CD4-positive, alpha-beta T cell (primary cell): ENCODE data around the gene ANKK1. TPM values are rescaled to one million over a fixed set of nuclear protein-coding genes. Genes with fewer than 3 reads are reported as not detected.

Source experiments
- ATAC-seq: fragments of 200-7000 bp; cut with Tn5 transposase; one replicate; pipeline ENCODE4 v1.10.0; 2022; ENCODE audit warnings: mild to moderate bottlenecking; ENCODE audit not compliant: poor library complexity
- CTCF ChIA-PET: fragments of 350-600 bp; sonication (Branson Sonifier 250); formaldehyde crosslinking; loops from one replicate; lab custom pipeline; 2021; ENCODE audit warnings: antibody characterized with exemption, inconsistent platforms; lab: Charles Lee
- POLR2A ChIA-PET: fragments of 350-600 bp; sonication (Branson Sonifier 250); formaldehyde crosslinking; loops from one replicate; lab custom pipeline; 2021; ENCODE audit warnings: antibody characterized with exemption, inconsistent platforms; lab: Charles Lee
- DNase-seq, 14 experiments: peaks; one replicate each; pipeline ENCODE4 v3.0.0-alpha.2; 2013 to 2020; ENCODE audit warnings: mixed read lengths in 2 of 14
- H3K27ac ChIP-seq, 2 donors: one replicate each; pipeline versions ENCODE4 v1.5.1 to v1.7.0; 2013; ENCODE audit warnings: low read length in 2 of 2, low read depth in 1 of 2, mild to moderate bottlenecking in 1 of 2
- H3K27me3 ChIP-seq, 2 experiments: 1 replicate in 1 of 2; 2 replicates in 1 of 2; pipeline versions ENCODE4 v1.6.1 to v1.7.0; 2013; ENCODE audit warnings: low read length in 2 of 2, control low read depth in 1 of 2, mild to moderate bottlenecking in 1 of 2, moderate library complexity in 1 of 2; ENCODE audit not compliant: insufficient read depth in 2 of 2, control insufficient read depth in 1 of 2
- H3K36me3 ChIP-seq: one replicate; pipeline ENCODE4 v1.6.1; 2013; ENCODE audit warnings: low read length, control low read depth; ENCODE audit not compliant: insufficient read depth
- H3K4me1 ChIP-seq: one replicate; pipeline ENCODE4 v1.6.1; 2013; ENCODE audit warnings: low read length, control low read depth; ENCODE audit not compliant: insufficient read depth
- H3K4me3 ChIP-seq: one replicate; pipeline ENCODE4 v1.5.1; 2013; ENCODE audit warnings: mild to moderate bottlenecking, low read length, moderate library complexity
- H3K9me3 ChIP-seq, 2 experiments: 1 replicate in 1 of 2; 2 replicates in 1 of 2; pipeline versions ENCODE4 v1.6.1 to v1.7.0; 2013; ENCODE audit warnings: low read length in 2 of 2, mild to moderate bottlenecking in 2 of 2, control low read depth in 1 of 2, moderate library complexity in 1 of 2; ENCODE audit not compliant: control insufficient read depth in 1 of 2, insufficient read depth in 1 of 2
- H3K27ac Mint-ChIP-seq: one replicate; pipeline ENCODE4 v1.8.0; 2020; ENCODE audit warnings: mixed read lengths
- H3K27me3 Mint-ChIP-seq: one replicate; pipeline ENCODE4 v1.8.0; 2021; ENCODE audit warnings: mixed read lengths
- H3K36me3 Mint-ChIP-seq: one replicate; pipeline ENCODE4 v1.8.0; 2021; ENCODE audit warnings: low read depth, mixed read lengths
- H3K4me1 Mint-ChIP-seq: one replicate; pipeline ENCODE4 v1.8.0; 2021; ENCODE audit warnings: low read depth, mixed read lengths
- H3K4me3 Mint-ChIP-seq: one replicate; pipeline ENCODE4 v1.8.0; 2020; ENCODE audit warnings: mild to moderate bottlenecking, mixed read lengths
- H3K9me3 Mint-ChIP-seq: one replicate; pipeline ENCODE4 v1.8.0; 2020; ENCODE audit warnings: mixed read lengths
- CTCF ChIP-seq: fragments of 200-600 bp; IDR thresholded peaks from one replicate; pipeline ENCODE4 v1.8.0; 2022; ENCODE audit warnings: antibody characterized with exemption, mild to moderate bottlenecking
- intact Hi-C, 2 experiments: fragments of 100-400 bp; cut with DNase I in 1 of 2; cut with micrococcal nuclease in 1 of 2; formaldehyde crosslinking; loops; one replicate each; pipeline versions ENCODE4 v1.15.1 to v1.9.0; 2023 to 2025; cut with DNase I, micrococcal nuclease
- total RNA-seq, 174 experiments: library from RNA in 2 of 174; stranded (reverse) in 2 of 174; gene quantifications; one replicate each; pipeline ENCODE4 v1.2.3 and lab custom pipeline; 2021 to 2026

The ANKK1 gene
- total RNA-seq, 2 experiments from 2014 or later = 1.2 to 1.6 TPM

- Histone ChIP-seq H3K36me3 (no peaks in the 10 kb centered on the region), H3K4me1 (no peaks in the 10 kb centered on the region), H3K9me3 (no peaks in the 10 kb centered on the region), H3K27me3 (peaks cover 0 to 3% of the 10 kb centered on the region in 2 experiments), H3K4me3 (no peak overlapping the region), H3K27ac (no peak overlapping the region)
- intact Hi-C loops = no loop called here
- no peak for ATAC-seq
- no peaks in the 10 kb centered on the region for H3K27me3 Mint-ChIP-seq
- CTCF ChIA-PET = no interaction called here
- no peaks in the 10 kb centered on the region for H3K4me1 Mint-ChIP-seq
- no peak overlapping the region for H3K27ac Mint-ChIP-seq
- no peak for TF ChIP-seq CTCF
- no peak for DNase-seq
- no peak overlapping the region for H3K4me3 Mint-ChIP-seq
- POLR2A ChIA-PET = no interaction called here
- H3K9me3 Mint-ChIP-seq = no peaks in the 10 kb centered on the region
- no peaks in the 10 kb centered on the region for H3K36me3 Mint-ChIP-seq
Observed at GRCh38 chr11:113407163-113407562, 19.6 kb downstream of the ANKK1 start.

DNA sequence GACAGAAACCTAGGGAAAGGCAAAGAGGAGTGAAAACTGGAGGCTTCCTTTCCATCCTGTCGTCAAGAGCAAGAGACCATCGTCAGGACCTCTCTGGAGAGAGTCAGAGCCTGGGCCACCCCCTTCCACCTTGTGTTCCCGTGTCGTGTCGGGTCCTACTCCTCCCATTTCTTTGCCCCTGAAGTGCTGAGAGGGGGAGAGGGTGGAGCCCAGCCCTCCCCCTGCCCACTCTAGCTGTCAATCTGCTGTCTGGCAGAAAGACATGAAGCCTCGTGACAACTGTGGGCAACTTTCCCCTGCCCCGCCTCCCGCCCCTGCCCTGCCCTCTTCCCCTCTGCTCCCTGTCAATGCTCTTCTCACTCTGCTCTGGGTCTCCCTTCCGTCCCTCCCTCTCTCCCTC lies 20.6 kb downstream of the ANKK1 start:
- Histone ChIP-seq H3K4me3 (no peak overlapping the region), H3K36me3 (no peaks in the 10 kb centered on the region), H3K9me3 (no peaks in the 10 kb centered on the region), H3K27me3 (peaks cover 0 to 3% of the 10 kb centered on the region in 2 experiments), H3K4me1 (no peaks in the 10 kb centered on the region), H3K27ac (no peak overlapping the region)
- no peak for TF ChIP-seq CTCF
- ChIA-PET POLR2A (no interaction called here), CTCF (no interaction called here)
- no peaks in the 10 kb centered on the region for H3K9me3 Mint-ChIP-seq
- no peaks in the 10 kb centered on the region for H3K36me3 Mint-ChIP-seq
- no peak for DNase-seq
- no peaks in the 10 kb centered on the region for H3K4me1 Mint-ChIP-seq
- no peaks in the 10 kb centered on the region for H3K27me3 Mint-ChIP-seq
- intact Hi-C loops = no loop called here
- H3K27ac Mint-ChIP-seq = no peak overlapping the region
- H3K4me3 Mint-ChIP-seq = no peak overlapping the region
- ATAC-seq = no peak

GRCh38 chr11:113408887-113409286 lies 21.3 kb downstream of the ANKK1 start:
- Mint-ChIP-seq H3K36me3 (no peaks in the 10 kb centered on the region), H3K27me3 (no peaks in the 10 kb centered on the region), H3K4me3 (no peak overlapping the region), H3K4me1 (no peaks in the 10 kb centered on the region), H3K9me3 (no peaks in the 10 kb centered on the region), H3K27ac (no peak overlapping the region)
- Histone ChIP-seq H3K4me1 (no peaks in the 10 kb centered on the region), H3K9me3 (no peaks in the 10 kb centered on the region), H3K27ac (no peak overlapping the region), H3K36me3 (no peaks in the 10 kb centered on the region), H3K4me3 (no peak overlapping the region), H3K27me3 (peaks cover 0 to 3% of the 10 kb centered on the region in 2 experiments)
- DNase-seq (no peak), ATAC-seq (no peak)
- ChIA-PET CTCF (no interaction called here), POLR2A (no interaction called here)
- intact Hi-C loops = no loop called here
- no peak for TF ChIP-seq CTCF
